ENCODE data around the gene SHB. TPM values are rescaled to one million over a fixed set of nuclear protein-coding genes. Genes with fewer than 3 reads are reported as not detected.

Gene SHB
- total RNA-seq, result 1 to 10 TPM; 2.6 to 4.0 (median 3.4) TPM

DNA sequence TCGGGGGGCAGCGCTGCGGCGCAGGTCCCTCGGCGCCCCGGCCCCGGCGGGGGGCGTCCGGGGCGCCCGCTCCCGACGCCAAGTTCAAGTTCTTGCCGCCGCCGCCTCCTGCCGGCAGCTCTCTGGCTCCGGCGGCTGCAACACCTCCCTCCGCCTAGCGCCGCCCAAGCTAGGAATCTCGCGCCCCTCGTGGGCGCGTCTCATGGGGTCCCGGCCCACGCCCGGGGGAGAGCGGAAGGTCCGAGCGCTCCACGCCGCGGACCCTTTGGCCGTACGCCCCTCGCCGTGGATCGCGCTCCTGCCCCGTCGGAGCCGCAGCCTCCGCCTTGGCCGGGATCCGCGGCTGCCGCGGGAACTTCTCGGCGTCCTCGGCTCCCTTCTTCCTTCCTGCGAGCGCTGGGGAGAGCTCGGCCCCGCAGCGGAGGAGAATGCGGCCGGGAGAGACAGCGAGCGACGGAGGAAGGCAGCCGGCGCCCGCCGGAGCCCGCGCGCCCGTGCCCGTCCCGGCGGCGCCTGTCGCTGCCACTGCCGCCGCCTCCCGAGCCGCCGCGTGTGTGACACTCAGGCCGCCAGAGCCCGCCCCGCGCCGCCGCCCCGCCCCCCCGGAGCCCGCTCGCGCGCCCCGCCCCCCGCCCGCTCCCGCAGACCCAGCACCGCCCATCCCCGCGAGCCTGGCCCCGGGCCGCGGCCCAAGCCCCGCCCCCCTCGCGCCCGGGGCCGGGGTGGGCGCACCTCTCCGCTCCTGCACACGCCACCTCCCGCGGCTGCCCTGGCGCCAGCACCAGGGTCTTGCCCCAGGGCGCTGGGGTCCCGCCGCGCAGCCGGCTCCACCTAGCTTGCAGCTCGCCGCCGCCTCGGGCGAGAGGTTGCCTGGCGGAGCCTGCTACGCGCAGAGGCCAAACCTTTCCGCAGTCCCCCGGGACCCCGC is at the start of gene SHB:
TSS of gene SHB (minus strand) at position 527 of the 928 bp plus-strand sequence. CDS start 582 bp downstream, outside the sequence.
- peaks cover 23% of the 10 kb centered on the region for H3K4me1 Mint-ChIP-seq (ENCODE audit: low read depth)
- ATAC-seq (peak; percentile 83 to 87), DNase-seq (peak; percentile 79)
- H3K4me3 Mint-ChIP-seq, result peak within 1 kb of the TSS; percentile 81
- no peaks in the 10 kb centered on the region for H3K9me3 Mint-ChIP-seq
- no peaks in the 10 kb centered on the region for H3K36me3 Mint-ChIP-seq (ENCODE audit: insufficient read depth)
- peaks cover 11% of the 10 kb centered on the region for H3K27me3 Mint-ChIP-seq (ENCODE audit: low read depth)

- H3K27me3 Mint-ChIP-seq (ENCODE audit: low read depth), result peaks cover 12% of the 10 kb centered on the region
- H3K9me3 Mint-ChIP-seq, result no peaks in the 10 kb centered on the region
- H3K36me3 Mint-ChIP-seq (ENCODE audit: insufficient read depth), result no peaks in the 10 kb centered on the region
- no peak overlapping the region for H3K4me3 Mint-ChIP-seq
- ATAC-seq, result no peak
- DNase-seq, result no peak
- no peaks in the 10 kb centered on the region for H3K4me1 Mint-ChIP-seq (ENCODE audit: low read depth)
Observed at GRCh38 chr9:38117651-38118050, 48.6 kb upstream of the SHB start.

DNA sequence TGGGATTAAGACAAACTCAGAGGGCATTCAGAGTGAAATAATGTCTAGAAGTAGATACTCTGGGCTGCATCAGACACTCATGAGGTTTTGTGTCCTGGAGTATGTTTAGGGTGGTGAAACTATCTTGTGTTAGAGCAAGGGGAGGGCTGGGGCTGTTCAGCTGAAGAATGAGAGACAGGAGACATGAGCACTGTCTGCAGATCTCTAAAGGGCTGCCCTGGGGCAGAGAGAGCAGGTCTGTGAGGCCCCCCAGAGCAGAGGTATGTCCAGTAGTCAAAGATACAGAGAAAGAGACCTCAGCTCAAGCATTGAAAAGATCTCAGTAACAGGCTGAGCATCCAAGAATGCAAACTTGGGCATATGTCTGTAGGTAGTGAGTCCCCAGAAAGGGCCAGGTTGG is 45.9 kb upstream of the SHB start:
- H3K4me1 Mint-ChIP-seq (ENCODE audit: low read depth), result no peaks in the 10 kb centered on the region
- DNase-seq (no peak), ATAC-seq (no peak)
- H3K27me3 Mint-ChIP-seq (ENCODE audit: low read depth), result peaks cover 16% of the 10 kb centered on the region
- no peak overlapping the region for H3K4me3 Mint-ChIP-seq
- H3K36me3 Mint-ChIP-seq (ENCODE audit: insufficient read depth), result no peaks in the 10 kb centered on the region
- H3K9me3 Mint-ChIP-seq, result no peaks in the 10 kb centered on the region

GRCh38 chr9:38112456-38112855 is 43.4 kb upstream of the SHB start:
- Mint-ChIP-seq H3K4me3 (no peak overlapping the region), H3K9me3 (no peaks in the 10 kb centered on the region), H3K36me3 (ENCODE audit: insufficient read depth) (no peaks in the 10 kb centered on the region), H3K4me1 (ENCODE audit: low read depth) (no peaks in the 10 kb centered on the region), H3K27me3 (ENCODE audit: low read depth) (peaks cover 9% of the 10 kb centered on the region)
- DNase-seq (no peak), ATAC-seq (no peak)

DNA sequence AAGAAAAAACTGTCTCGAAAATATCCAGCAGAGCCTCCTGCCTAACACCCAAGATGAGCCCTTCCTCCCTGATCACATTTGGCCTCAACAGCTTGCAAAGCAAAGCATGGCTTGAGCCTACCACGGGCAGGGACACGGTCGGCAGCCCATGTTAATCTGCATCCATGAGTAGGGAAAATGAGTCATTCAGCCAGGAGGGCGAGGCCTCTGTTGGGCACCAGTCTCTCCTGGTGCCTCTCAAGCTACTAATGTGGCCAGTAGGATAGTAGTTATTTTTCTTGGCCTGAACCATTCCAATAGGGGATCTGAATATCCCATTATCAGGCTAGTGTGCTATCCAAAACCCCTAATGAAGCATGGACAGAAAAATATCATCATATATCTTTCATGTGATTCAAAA is 43.0 kb upstream of the SHB start:
- no peak for DNase-seq
- no peak overlapping the region for H3K4me3 Mint-ChIP-seq
- H3K27me3 Mint-ChIP-seq (ENCODE audit: low read depth), result peaks cover 11% of the 10 kb centered on the region
- no peaks in the 10 kb centered on the region for H3K36me3 Mint-ChIP-seq (ENCODE audit: insufficient read depth)
- no peaks in the 10 kb centered on the region for H3K4me1 Mint-ChIP-seq (ENCODE audit: low read depth)
- no peak for ATAC-seq
- no peaks in the 10 kb centered on the region for H3K9me3 Mint-ChIP-seq

GRCh38 chr9:38110476-38110875 is 41.4 kb upstream of the SHB start:
- Mint-ChIP-seq H3K27me3 (ENCODE audit: low read depth) (peaks cover 15% of the 10 kb centered on the region), H3K9me3 (no peaks in the 10 kb centered on the region), H3K4me3 (no peak overlapping the region), H3K36me3 (ENCODE audit: insufficient read depth) (no peaks in the 10 kb centered on the region), H3K4me1 (ENCODE audit: low read depth) (no peaks in the 10 kb centered on the region)
- ATAC-seq, result no peak
- DNase-seq, result no peak

DNA sequence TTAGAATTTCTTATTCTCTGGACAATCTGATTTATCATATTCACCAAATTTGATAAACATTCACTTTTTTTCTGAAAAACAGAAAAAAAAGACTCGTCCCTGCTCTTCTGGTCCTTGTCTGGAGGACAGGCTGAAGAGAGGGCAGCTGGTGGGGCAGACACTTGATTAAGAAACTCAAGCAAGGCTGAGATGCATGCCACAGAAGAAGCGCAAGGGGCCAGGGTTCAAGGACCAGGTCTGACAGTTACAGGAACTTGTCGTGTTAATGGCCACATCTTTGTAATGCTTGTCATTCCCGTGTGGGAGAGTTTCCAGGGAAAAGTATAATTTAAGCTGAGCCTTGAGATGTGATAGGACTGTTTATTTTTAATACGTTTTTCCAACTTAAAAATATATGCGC is 40.6 kb upstream of the SHB start:
- no peaks in the 10 kb centered on the region for H3K9me3 Mint-ChIP-seq
- peaks cover 13% of the 10 kb centered on the region for H3K27me3 Mint-ChIP-seq (ENCODE audit: low read depth)
- H3K4me1 Mint-ChIP-seq (ENCODE audit: low read depth), result no peaks in the 10 kb centered on the region
- no peak overlapping the region for H3K4me3 Mint-ChIP-seq
- DNase-seq, result no peak
- H3K36me3 Mint-ChIP-seq (ENCODE audit: insufficient read depth), result no peaks in the 10 kb centered on the region
- ATAC-seq, result no peak

- Mint-ChIP-seq H3K4me3 (no peak overlapping the region), H3K36me3 (ENCODE audit: insufficient read depth) (no peaks in the 10 kb centered on the region), H3K9me3 (no peaks in the 10 kb centered on the region), H3K27me3 (ENCODE audit: low read depth) (peaks cover 15% of the 10 kb centered on the region), H3K4me1 (ENCODE audit: low read depth) (no peaks in the 10 kb centered on the region)
- ATAC-seq (no peak), DNase-seq (no peak)
Observed at GRCh38 chr9:38108326-38108725, 39.3 kb upstream of the SHB start.

DNA sequence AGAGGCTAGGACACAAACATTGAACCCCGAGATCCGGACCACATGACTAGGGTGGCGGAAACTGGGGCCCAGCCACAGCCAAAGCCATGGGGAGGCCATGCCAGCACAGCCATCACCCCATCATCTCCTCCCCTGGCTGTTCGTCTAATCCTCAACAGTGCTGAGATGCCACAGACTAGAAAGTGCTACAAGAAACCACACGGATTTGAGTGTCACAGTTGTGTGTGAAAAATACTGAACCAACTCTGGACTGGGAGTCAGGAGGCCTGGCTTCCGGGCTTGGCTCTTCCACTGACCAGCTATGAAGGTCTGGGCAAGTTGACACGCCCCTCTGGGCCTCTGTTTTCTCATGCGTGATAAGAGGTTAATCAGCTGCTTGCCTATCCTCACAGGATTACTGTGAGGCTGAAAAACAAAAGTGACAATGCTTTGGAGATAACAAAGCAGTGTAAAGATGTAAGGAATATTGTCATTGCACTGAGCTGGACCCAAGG is 38.8 kb upstream of the SHB start:
- H3K36me3 Mint-ChIP-seq (ENCODE audit: insufficient read depth), result no peaks in the 10 kb centered on the region
- H3K9me3 Mint-ChIP-seq, result no peaks in the 10 kb centered on the region
- ATAC-seq (no peak), DNase-seq (no peak)
- H3K4me3 Mint-ChIP-seq, result no peak overlapping the region
- peaks cover 17% of the 10 kb centered on the region for H3K27me3 Mint-ChIP-seq (ENCODE audit: low read depth)
- no peaks in the 10 kb centered on the region for H3K4me1 Mint-ChIP-seq (ENCODE audit: low read depth)

DNA sequence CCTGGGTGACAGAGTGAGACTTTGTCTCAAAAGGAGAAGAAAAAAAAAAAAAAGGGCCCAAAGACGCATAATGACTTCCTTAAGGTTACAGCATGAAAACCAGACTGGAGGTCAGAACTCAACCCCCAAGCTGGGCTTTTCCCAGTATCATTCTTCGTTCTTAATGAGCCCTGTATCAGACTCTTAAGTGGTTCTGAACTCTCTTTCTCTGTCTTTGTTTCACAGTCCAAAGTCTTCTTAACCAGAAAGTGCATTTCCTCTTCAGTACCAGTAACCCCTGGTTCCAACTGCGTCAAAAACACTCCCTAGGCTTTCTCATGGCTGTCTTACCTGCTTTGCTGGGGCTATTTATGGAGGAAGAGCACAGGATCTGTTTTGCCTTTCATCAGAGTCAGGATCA is 38.4 kb upstream of the SHB start:
- Mint-ChIP-seq H3K4me3 (no peak overlapping the region), H3K36me3 (ENCODE audit: insufficient read depth) (no peaks in the 10 kb centered on the region)
- ATAC-seq, result no peak

DNA sequence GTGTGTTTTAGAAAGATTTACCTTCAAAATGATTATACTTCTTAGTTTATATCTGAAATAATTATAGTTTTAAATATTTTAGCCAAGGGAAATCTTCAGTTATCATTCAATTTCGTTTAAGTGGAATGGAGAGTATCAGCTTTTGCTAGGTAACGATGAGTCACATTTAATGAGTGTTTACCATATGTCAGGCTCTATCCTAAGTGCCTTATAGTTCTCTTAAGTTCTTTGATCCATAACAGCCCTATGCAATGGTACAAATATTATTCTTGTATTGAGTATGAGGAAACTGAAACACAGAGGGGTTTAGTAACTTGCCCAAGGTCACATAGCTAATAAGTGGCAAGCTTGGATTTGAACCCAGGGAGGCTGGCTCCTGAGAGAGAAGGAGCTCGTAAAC is 37.5 kb upstream of the SHB start:
- H3K4me3 Mint-ChIP-seq, result no peak overlapping the region
- no peak for DNase-seq
- H3K4me1 Mint-ChIP-seq (ENCODE audit: low read depth), result no peaks in the 10 kb centered on the region
- ATAC-seq, result no peak
- peaks cover 12% of the 10 kb centered on the region for H3K27me3 Mint-ChIP-seq (ENCODE audit: low read depth)
- H3K9me3 Mint-ChIP-seq, result no peaks in the 10 kb centered on the region
- H3K36me3 Mint-ChIP-seq (ENCODE audit: insufficient read depth), result no peaks in the 10 kb centered on the region

More for the DNA sequence above, 38.4 kb upstream of the SHB start:
- Mint-ChIP-seq H3K9me3 (no peaks in the 10 kb centered on the region), H3K4me1 (ENCODE audit: low read depth) (no peaks in the 10 kb centered on the region), H3K27me3 (ENCODE audit: low read depth) (peaks cover 14% of the 10 kb centered on the region)
- no peak for DNase-seq

- H3K4me1 Mint-ChIP-seq (ENCODE audit: low read depth), result no peaks in the 10 kb centered on the region
- no peak overlapping the region for H3K4me3 Mint-ChIP-seq
- DNase-seq (no peak), ATAC-seq (no peak)
- H3K9me3 Mint-ChIP-seq, result no peaks in the 10 kb centered on the region
- no peaks in the 10 kb centered on the region for H3K36me3 Mint-ChIP-seq (ENCODE audit: insufficient read depth)
- peaks cover 16% of the 10 kb centered on the region for H3K27me3 Mint-ChIP-seq (ENCODE audit: low read depth)
Observed at GRCh38 chr9:38103340-38103739, 34.3 kb upstream of the SHB start.

DNA sequence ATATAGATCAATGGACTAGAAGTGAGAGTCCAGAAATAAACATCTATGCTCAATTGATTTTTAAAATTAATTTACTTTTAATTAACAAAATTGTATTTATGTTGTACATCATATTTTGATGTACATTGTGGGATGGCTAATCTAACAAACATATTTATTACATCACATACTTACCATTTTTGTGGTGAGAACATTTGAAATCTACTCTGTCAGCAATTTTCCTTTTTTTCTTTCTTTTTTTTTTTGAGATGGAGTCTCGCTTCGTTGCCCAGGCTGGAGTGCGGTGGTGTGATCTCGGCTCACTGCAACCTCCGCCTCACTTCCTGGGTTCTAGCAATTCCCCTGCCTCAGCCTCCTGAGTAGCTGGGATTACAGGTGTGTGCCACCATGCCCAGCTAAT is 32.4 kb upstream of the SHB start:
- ATAC-seq (no peak), DNase-seq (no peak)
- peaks cover 10% of the 10 kb centered on the region for H3K27me3 Mint-ChIP-seq (ENCODE audit: low read depth)
- no peaks in the 10 kb centered on the region for H3K36me3 Mint-ChIP-seq (ENCODE audit: insufficient read depth)
- no peak overlapping the region for H3K4me3 Mint-ChIP-seq
- H3K4me1 Mint-ChIP-seq (ENCODE audit: low read depth), result no peaks in the 10 kb centered on the region
- H3K9me3 Mint-ChIP-seq, result no peaks in the 10 kb centered on the region

DNA sequence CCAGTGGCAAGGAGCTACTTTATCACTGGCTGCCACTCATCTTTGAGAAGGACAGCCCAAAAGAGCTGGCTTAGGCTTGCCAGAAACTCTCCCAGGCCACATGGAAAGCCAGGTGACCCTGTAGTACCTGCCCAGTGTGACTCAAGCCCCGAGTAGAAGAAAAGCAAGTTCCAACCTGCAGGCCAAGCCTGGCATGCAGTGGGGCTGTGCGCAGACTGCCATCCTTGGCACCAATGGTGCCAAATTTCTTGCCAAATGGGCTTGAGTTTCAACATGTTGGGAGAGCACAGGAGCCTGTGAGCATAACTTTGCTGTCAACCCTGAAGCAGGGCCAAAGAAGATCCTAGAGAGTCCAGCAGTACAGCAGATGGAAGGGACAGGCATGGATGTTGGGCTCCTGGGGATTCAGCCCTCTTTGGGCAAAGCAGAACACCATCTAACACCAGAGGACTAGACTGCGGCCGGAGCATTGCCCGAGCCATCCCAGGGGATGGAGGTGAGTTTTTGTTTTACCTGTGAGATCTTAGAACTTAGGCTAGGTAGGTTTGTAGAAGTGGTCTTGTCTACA is 27.3 kb upstream of the SHB start:
- Mint-ChIP-seq H3K36me3 (ENCODE audit: insufficient read depth) (no peaks in the 10 kb centered on the region), H3K4me3 (no peak overlapping the region), H3K27me3 (ENCODE audit: low read depth) (peaks cover 7% of the 10 kb centered on the region), H3K9me3 (no peaks in the 10 kb centered on the region), H3K4me1 (ENCODE audit: low read depth) (no peaks in the 10 kb centered on the region)
- no peak for ATAC-seq
- DNase-seq, result no peak

DNA sequence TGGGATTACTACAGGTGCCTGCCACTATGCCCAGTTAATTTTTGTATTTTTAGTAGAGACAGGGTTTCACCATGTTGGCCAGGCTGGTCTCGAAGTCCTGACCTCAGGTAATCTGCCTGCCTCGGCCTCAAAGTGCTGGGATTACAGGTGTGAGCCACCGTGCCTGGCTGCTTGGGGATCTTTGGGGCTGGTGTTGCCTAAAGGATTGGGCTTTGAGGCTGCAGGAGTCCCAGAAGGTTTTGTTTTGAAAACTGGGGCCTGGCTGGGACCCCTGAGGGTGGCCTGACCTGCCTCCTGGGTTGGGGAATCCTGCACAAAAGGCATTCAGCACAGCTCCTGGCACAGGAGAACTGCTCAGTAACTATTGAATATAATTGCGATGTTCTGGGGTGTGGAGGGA is 25.1 kb upstream of the SHB start:
- H3K36me3 Mint-ChIP-seq (ENCODE audit: insufficient read depth), result no peaks in the 10 kb centered on the region
- ATAC-seq (no peak), DNase-seq (no peak)
- no peaks in the 10 kb centered on the region for H3K9me3 Mint-ChIP-seq
- H3K4me3 Mint-ChIP-seq, result no peak overlapping the region
- no peaks in the 10 kb centered on the region for H3K4me1 Mint-ChIP-seq (ENCODE audit: low read depth)
- peaks cover 3% of the 10 kb centered on the region for H3K27me3 Mint-ChIP-seq (ENCODE audit: low read depth)
